Stimulated activated CD8-positive, alpha-beta memory T cell treated with anti-CD3 and anti-CD28 coated beads, Interleukin-4, amount 100 ng/mL, for 24 hours (primary cell): ENCODE results near the gene PSG11.
"Not testable (repeated sequence)": the region's sequence is repeated elsewhere in the genome, so short reads cannot be mapped to it uniquely, and the experiment has no call there.

Experiments used
- DNase-seq: peaks from one replicate; pipeline ENCODE4 v3.0.0-alpha.2; 2020; ENCODE audit warnings: low read depth

The PSG11 gene

GRCh38 chr19:42988206-42988605 is 38.1 kb downstream of the PSG11 start:
- not testable (repeated sequence) for DNase-seq

- DNase-seq, result no peak
Measured at GRCh38 chr19:42985588-42985987, 40.7 kb downstream of the PSG11 start.

GRCh38 chr19:42982111-42982510 is 44.2 kb downstream of the PSG11 start:
- not testable (repeated sequence) for DNase-seq

- DNase-seq, result not testable (repeated sequence)
Measured at GRCh38 chr19:42971451-42971850, 54.8 kb downstream of the PSG11 start.

- no peak for DNase-seq
Measured at GRCh38 chr19:42965176-42965575, 61.1 kb downstream of the PSG11 start.

- DNase-seq, result no peak
Measured at GRCh38 chr19:42961119-42961518, 65.2 kb downstream of the PSG11 start.
